Caki2 (cell line): ENCODE measurements around the gene GPR61. TPM values are rescaled to one million over a fixed set of nuclear protein-coding genes. Genes with fewer than 3 reads are reported as not detected.

ENCODE experiments used
- DNase-seq: peaks from one replicate; pipeline ENCODE4 v3.0.0-alpha.2; 2015; ENCODE audit warnings: low read depth
- in situ Hi-C: cut with HindIII; loops from 2 replicates; pipeline ENCODE4 v1.10.0; 2016; ENCODE audit warnings: low sequenced_read_pairs, low pct_unique_long_range_greater_than_20kb, mixed read lengths
- total RNA-seq: library from RNA; depleted of rRNA; stranded (reverse); fragments of >200 nt; shearing (Covaris generic); gene quantifications from 2 replicates; pipeline ENCODE4 v1.2.3, GENCODE V29; 2014; ENCODE audit warnings: low replicate concordance; rRNA removed

The GPR61 gene
- total RNA-seq, 1 experiment from 2014 or later: not detected

DNA sequence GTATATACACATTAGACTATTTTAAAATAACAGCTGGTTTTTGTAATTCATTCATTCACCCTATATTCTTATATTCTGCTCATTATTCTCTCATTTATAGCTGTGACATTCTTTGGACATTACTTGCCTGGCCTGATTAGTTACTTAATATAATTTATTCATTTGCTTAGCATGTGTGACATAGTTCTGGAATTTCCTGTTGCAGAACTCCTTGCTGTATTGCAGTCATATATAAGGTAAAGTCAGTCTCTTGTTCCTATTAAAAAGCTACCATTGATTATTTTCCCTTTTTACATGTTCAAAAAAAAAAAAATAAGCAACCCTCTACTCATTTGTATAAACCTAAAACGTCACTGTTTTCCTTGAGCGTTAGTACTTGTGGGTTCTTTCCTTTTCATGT is 55.9 kb downstream of the GPR61 start:
- peak; percentile 12 for DNase-seq
- in situ Hi-C loops: no loop called here

Other genes starting within 250 kb of the GPR61 start
- not detected in 2 replicates for gene MYBPHL, start 232.9 kb upstream of the GPR61 start, total RNA-seq
- 9.5 and 11.0 TPM in 2 replicates for gene SORT1, start 142.0 kb upstream of the GPR61 start, total RNA-seq
- gene PSMA5, start 113.4 kb upstream of the GPR61 start, total RNA-seq: 106 and 108 TPM in 2 replicates
- gene SYPL2, start 73.3 kb upstream of the GPR61 start, total RNA-seq: not detected in 2 replicates
- 1.5 and 2.8 TPM in 2 replicates for gene ATXN7L2, start 56.0 kb upstream of the GPR61 start, total RNA-seq
- gene CYB561D1, start 45.8 kb upstream of the GPR61 start, total RNA-seq: 0.32 and 1.9 TPM in 2 replicates
- 0.51 and 3.4 TPM in 2 replicates for gene AMIGO1, start 30.1 kb upstream of the GPR61 start, total RNA-seq
- gene GNAI3, start 8.7 kb downstream of the GPR61 start, total RNA-seq: 5.0 and 6.7 TPM in 2 replicates
- gene GNAT2, start 79.7 kb downstream of the GPR61 start, total RNA-seq: not detected in 2 replicates
- gene AMPD2, start 80.0 kb downstream of the GPR61 start, total RNA-seq: 131 and 135 TPM in 2 replicates
- gene GSTM4, start 116.2 kb downstream of the GPR61 start, total RNA-seq: 13.6 and 21.7 TPM in 2 replicates
- 0.61 TPM in 1 of 2 replicates, not detected in the other for gene GSTM2, start 128.2 kb downstream of the GPR61 start, total RNA-seq
- gene GSTM1, start 147.9 kb downstream of the GPR61 start, total RNA-seq: not detected in 2 replicates
- gene GSTM5, start 172.4 kb downstream of the GPR61 start, total RNA-seq: not detected in 2 replicates
- 90.4 and 119 TPM in 2 replicates for gene GSTM3, start 201.2 kb downstream of the GPR61 start, total RNA-seq
- not detected in 2 replicates for gene EPS8L3, start 224.1 kb downstream of the GPR61 start, total RNA-seq